Muscle layer of duodenum (tissue), 2 donors: ENCODE results near the gene COA5.

Experiments
- H3K27ac ChIP-seq: one replicate; pipeline ENCODE4 v1.7.0; 2013; ENCODE audit warnings: mild to moderate bottlenecking, low read length
- H3K27me3 ChIP-seq: one replicate; pipeline ENCODE4 v1.7.0; 2013; ENCODE audit warnings: low read depth, mild to moderate bottlenecking, control low read depth, low read length
- H3K36me3 ChIP-seq, 2 donors: one replicate each; pipeline ENCODE4 v1.7.0; 2013; ENCODE audit warnings: low read length in 2 of 2, control low read depth in 1 of 2, mild to moderate bottlenecking in 1 of 2; ENCODE audit not compliant: insufficient read depth in 2 of 2, control insufficient read depth in 1 of 2
- H3K4me1 ChIP-seq, 2 donors: one replicate each; pipeline ENCODE4 v1.7.0; 2013; ENCODE audit warnings: low read length in 2 of 2, mild to moderate bottlenecking in 2 of 2, control low read depth in 1 of 2, moderate library complexity in 1 of 2; ENCODE audit not compliant: insufficient read depth in 2 of 2, control insufficient read depth in 1 of 2
- H3K4me3 ChIP-seq, 2 donors: one replicate each; pipeline ENCODE4 v1.7.0; 2013; ENCODE audit warnings: low read length in 2 of 2, low read depth in 1 of 2, mild to moderate bottlenecking in 1 of 2
- H3K9me3 ChIP-seq, 2 donors: one replicate each; pipeline ENCODE4 v1.7.0; 2013; ENCODE audit warnings: low read length in 2 of 2, control low read depth in 1 of 2, mild to moderate bottlenecking in 1 of 2; ENCODE audit not compliant: control insufficient read depth in 1 of 2
- donor health status: healthy.

The COA5 gene

GRCh38 chr2:98582523-98582922, 25.8 kb downstream of the COA5 start:
- H3K36me3 ChIP-seq = peaks cover 36 to 63% of the 10 kb centered on the region in 2 donors
- no peaks in the 10 kb centered on the region for H3K4me1 ChIP-seq

DNA sequence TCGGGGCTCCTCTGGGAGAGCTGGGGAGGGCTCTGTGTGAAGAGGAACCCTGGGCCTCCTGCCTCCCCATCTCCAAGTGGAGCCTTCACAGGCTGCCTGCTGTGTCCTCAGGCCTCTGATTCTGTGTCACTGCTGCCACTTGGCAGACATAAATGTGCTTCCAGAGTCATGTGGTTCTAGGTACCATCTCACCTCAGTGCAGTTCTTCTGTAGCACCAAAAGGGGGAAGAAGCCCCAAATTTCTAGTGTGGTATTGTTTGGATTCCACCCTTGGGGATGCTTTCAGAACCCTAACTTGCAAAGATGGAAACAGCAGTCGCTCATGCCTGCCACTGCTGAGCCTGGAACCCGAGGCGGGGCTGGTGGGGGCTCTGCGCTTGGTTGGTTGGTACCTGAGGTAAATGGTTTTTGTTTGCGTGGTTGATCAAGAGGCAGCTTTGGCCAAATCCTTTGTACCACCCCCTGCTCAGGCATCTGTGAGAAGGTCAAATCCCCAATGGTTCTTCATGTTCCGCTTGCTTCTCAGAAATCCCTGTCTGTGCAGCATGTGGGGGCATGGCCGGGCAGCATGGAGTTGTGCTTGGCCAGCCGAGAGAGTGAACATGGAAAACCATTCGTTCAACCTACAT, 27.5 kb downstream of the COA5 start:
- no peaks in the 10 kb centered on the region for H3K9me3 ChIP-seq
- no peak overlapping the region for H3K4me3 ChIP-seq
- no peaks in the 10 kb centered on the region for H3K4me1 ChIP-seq
- H3K27me3 ChIP-seq = no peaks in the 10 kb centered on the region
- peaks cover 41 to 67% of the 10 kb centered on the region in 2 donors for H3K36me3 ChIP-seq
- no peak overlapping the region for H3K27ac ChIP-seq

More at GRCh38 chr2:98582523-98582922, 25.8 kb downstream of the COA5 start:
- Histone ChIP-seq H3K4me3 (no peak overlapping the region), H3K27me3 (no peaks in the 10 kb centered on the region), H3K27ac (no peak overlapping the region), H3K9me3 (no peaks in the 10 kb centered on the region)

GRCh38 chr2:98579926-98580325, 28.4 kb downstream of the COA5 start:
- Histone ChIP-seq H3K27ac (no peak overlapping the region), H3K4me1 (no peaks in the 10 kb centered on the region), H3K36me3 (peaks cover 50 to 72% of the 10 kb centered on the region in 2 donors), H3K27me3 (no peaks in the 10 kb centered on the region), H3K9me3 (no peaks in the 10 kb centered on the region), H3K4me3 (no peak overlapping the region)

DNA sequence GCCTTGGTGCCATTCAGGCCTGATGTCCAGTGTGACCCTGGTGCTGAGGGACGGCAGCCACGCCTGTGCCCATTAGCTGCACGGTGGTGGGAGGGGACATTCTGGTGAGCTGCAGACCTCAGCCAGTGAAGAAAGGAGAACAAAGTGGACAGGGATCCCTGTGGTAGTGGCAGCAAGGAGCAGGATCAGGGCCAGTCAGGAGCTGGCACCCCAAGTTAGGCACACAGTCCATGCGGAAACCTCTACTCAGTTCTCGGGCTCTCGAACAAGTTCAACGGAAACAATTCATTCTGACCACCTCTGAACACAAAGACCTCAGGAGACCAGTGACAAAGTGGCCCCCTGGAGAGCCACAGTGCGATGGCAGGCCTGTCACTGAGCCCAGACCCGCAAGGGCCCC, 30.1 kb downstream of the COA5 start:
- H3K9me3 ChIP-seq = no peaks in the 10 kb centered on the region
- no peaks in the 10 kb centered on the region for H3K27me3 ChIP-seq
- peaks cover 49 to 70% of the 10 kb centered on the region in 2 donors for H3K36me3 ChIP-seq
- H3K4me3 ChIP-seq = no peak overlapping the region
- no peak overlapping the region for H3K27ac ChIP-seq
- H3K4me1 ChIP-seq = no peaks in the 10 kb centered on the region

- no peaks in the 10 kb centered on the region for H3K9me3 ChIP-seq
- H3K4me3 ChIP-seq = no peak overlapping the region
- H3K36me3 ChIP-seq = peaks cover 48 to 72% of the 10 kb centered on the region in 2 donors
These were observed 31.0 kb downstream of the COA5 start for GRCh38 chr2:98577313-98577712.

GRCh38 chr2:98576666-98577312, 31.5 kb downstream of the COA5 start:
- peaks cover 43 to 76% of the 10 kb centered on the region in 2 donors for H3K36me3 ChIP-seq
- no peaks in the 10 kb centered on the region for H3K27me3 ChIP-seq
- no peaks in the 10 kb centered on the region for H3K4me1 ChIP-seq
- H3K27ac ChIP-seq = no peak overlapping the region
- no peak overlapping the region for H3K4me3 ChIP-seq
- H3K9me3 ChIP-seq = no peaks in the 10 kb centered on the region

More at GRCh38 chr2:98577313-98577712, 31.0 kb downstream of the COA5 start:
- Histone ChIP-seq H3K4me1 (no peaks in the 10 kb centered on the region), H3K27me3 (no peaks in the 10 kb centered on the region), H3K27ac (no peak overlapping the region)

- H3K27ac ChIP-seq = no peak overlapping the region
- H3K4me3 ChIP-seq = no peak overlapping the region
- H3K9me3 ChIP-seq = no peaks in the 10 kb centered on the region
- H3K36me3 ChIP-seq = peaks cover 55 to 95% of the 10 kb centered on the region in 2 donors
- no peaks in the 10 kb centered on the region for H3K4me1 ChIP-seq
- no peaks in the 10 kb centered on the region for H3K27me3 ChIP-seq
These were observed 34.9 kb downstream of the COA5 start for GRCh38 chr2:98573426-98573825.

- Histone ChIP-seq H3K4me1 (no peaks in the 10 kb centered on the region), H3K36me3 (peaks cover 55 to 95% of the 10 kb centered on the region in 2 donors), H3K9me3 (no peaks in the 10 kb centered on the region), H3K27me3 (no peaks in the 10 kb centered on the region), H3K27ac (no peak overlapping the region), H3K4me3 (no peak overlapping the region)
These were observed 35.6 kb downstream of the COA5 start for GRCh38 chr2:98572676-98573075.

GRCh38 chr2:98572211-98572610, 36.1 kb downstream of the COA5 start:
- H3K36me3 ChIP-seq = peaks cover 55 to 95% of the 10 kb centered on the region in 2 donors

DNA sequence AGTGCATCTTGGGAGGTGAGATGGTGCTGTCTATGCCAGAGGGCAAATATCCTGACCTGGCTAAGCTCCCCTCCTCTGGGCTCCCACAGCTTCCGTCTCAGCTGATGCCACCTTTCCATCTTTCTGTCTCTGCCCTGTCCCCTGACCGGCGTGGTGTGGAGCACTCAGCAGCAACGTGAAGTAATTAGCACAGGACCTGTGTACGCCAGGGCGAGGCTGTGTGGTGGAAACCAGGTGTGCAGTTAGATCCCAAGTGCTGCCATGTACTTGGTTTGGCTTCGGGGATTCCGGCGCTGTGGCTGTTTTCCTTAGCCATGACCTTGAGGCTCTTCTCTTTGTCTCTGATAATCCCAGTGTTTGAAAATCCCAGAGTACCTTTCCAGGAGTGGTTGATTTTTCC, 36.5 kb downstream of the COA5 start:
- Histone ChIP-seq H3K36me3 (peaks cover 59 to 95% of the 10 kb centered on the region in 2 donors), H3K27me3 (no peaks in the 10 kb centered on the region), H3K4me3 (no peak overlapping the region), H3K27ac (no peak overlapping the region), H3K9me3 (no peaks in the 10 kb centered on the region), H3K4me1 (no peaks in the 10 kb centered on the region)

More at GRCh38 chr2:98572211-98572610, 36.1 kb downstream of the COA5 start:
- Histone ChIP-seq H3K4me3 (no peak overlapping the region), H3K27me3 (no peaks in the 10 kb centered on the region), H3K27ac (no peak overlapping the region), H3K9me3 (no peaks in the 10 kb centered on the region), H3K4me1 (no peaks in the 10 kb centered on the region)

- no peaks in the 10 kb centered on the region for H3K4me1 ChIP-seq
- no peaks in the 10 kb centered on the region for H3K27me3 ChIP-seq
- no peaks in the 10 kb centered on the region for H3K9me3 ChIP-seq
- no peak overlapping the region for H3K27ac ChIP-seq
- H3K36me3 ChIP-seq = peaks cover 65 to 96% of the 10 kb centered on the region in 2 donors
- H3K4me3 ChIP-seq = no peak overlapping the region
These were observed 37.1 kb downstream of the COA5 start for GRCh38 chr2:98571121-98571701.
